Mesothelial cell of epicardium (in vitro differentiated cells): ENCODE results near the gene SHISA6. TPM values are rescaled to one million over a fixed set of nuclear protein-coding genes. Genes with fewer than 3 reads are reported as not detected.

ENCODE experiments used
- DNase-seq, 2 experiments: peaks; one replicate each; pipeline ENCODE4 v3.0.0; 2021; ENCODE audit warnings: low spot score in 2 of 2; ENCODE audit not compliant: unreplicated experiment in 2 of 2
- H3K27ac Mint-ChIP-seq: 2 replicates; pipeline ENCODE4 v1.8.0; 2021; ENCODE audit warnings: mixed read lengths
- H3K27me3 Mint-ChIP-seq: 2 replicates; pipeline ENCODE4 v1.8.0; 2021; ENCODE audit warnings: low read depth, mixed read lengths
- H3K36me3 Mint-ChIP-seq: 2 replicates; pipeline ENCODE4 v1.8.0; 2021; ENCODE audit warnings: mixed read lengths
- H3K4me1 Mint-ChIP-seq: 2 replicates; pipeline ENCODE4 v1.8.0; 2021; ENCODE audit warnings: mixed read lengths
- H3K4me3 Mint-ChIP-seq: 2 replicates; pipeline ENCODE4 v1.8.0; 2021; ENCODE audit warnings: mild to moderate bottlenecking, moderate library complexity, mixed read lengths
- H3K9me3 Mint-ChIP-seq: 2 replicates; pipeline ENCODE4 v1.8.0; 2021; ENCODE audit warnings: mixed read lengths
- CTCF ChIP-seq: fragments of 200-600 bp; sonication (generic); IDR thresholded peaks from one replicate; pipeline ENCODE4 v1.5.0; 2021; ENCODE audit warnings: antibody characterized with exemption; ENCODE audit not compliant: unreplicated experiment
- total RNA-seq: library from RNA; stranded (reverse); gene quantifications from 3 replicates; pipeline ENCODE4 v1.2.1, GENCODE V29; 2021

The SHISA6 gene
- total RNA-seq, 1 donor from 2014 or later = not detected

GRCh38 chr17:11555530-11555929 lies 314.5 kb downstream of the SHISA6 start:
- H3K27me3 Mint-ChIP-seq = peaks cover 21% of the 10 kb centered on the region
- H3K4me1 Mint-ChIP-seq = no peaks in the 10 kb centered on the region
- no peaks in the 10 kb centered on the region for H3K36me3 Mint-ChIP-seq
- DNase-seq = no peak
- TF ChIP-seq CTCF = no peak
- no peak overlapping the region for H3K27ac Mint-ChIP-seq
- H3K4me3 Mint-ChIP-seq = no peak overlapping the region
- no peaks in the 10 kb centered on the region for H3K9me3 Mint-ChIP-seq

GRCh38 chr17:11557727-11558452 lies 316.9 kb downstream of the SHISA6 start:
- H3K9me3 Mint-ChIP-seq = no peaks in the 10 kb centered on the region
- DNase-seq = no peak
- no peaks in the 10 kb centered on the region for H3K36me3 Mint-ChIP-seq
- H3K4me3 Mint-ChIP-seq = no peak overlapping the region
- peaks cover 20% of the 10 kb centered on the region for H3K27me3 Mint-ChIP-seq
- no peak overlapping the region for H3K27ac Mint-ChIP-seq
- H3K4me1 Mint-ChIP-seq = no peaks in the 10 kb centered on the region
- TF ChIP-seq CTCF = no peak

- H3K36me3 Mint-ChIP-seq = no peaks in the 10 kb centered on the region
- no peak for TF ChIP-seq CTCF
- DNase-seq = no peak
- H3K4me1 Mint-ChIP-seq = no peaks in the 10 kb centered on the region
- peaks cover 15% of the 10 kb centered on the region for H3K27me3 Mint-ChIP-seq
- no peak overlapping the region for H3K4me3 Mint-ChIP-seq
- no peak overlapping the region for H3K27ac Mint-ChIP-seq
- H3K9me3 Mint-ChIP-seq = no peaks in the 10 kb centered on the region
Observed at GRCh38 chr17:11558681-11559234, 317.7 kb downstream of the SHISA6 start.

- no peak for DNase-seq
- TF ChIP-seq CTCF = no peak
- Mint-ChIP-seq H3K27ac (no peak overlapping the region), H3K4me1 (no peaks in the 10 kb centered on the region), H3K36me3 (no peaks in the 10 kb centered on the region), H3K4me3 (no peak overlapping the region), H3K27me3 (peaks cover 13% of the 10 kb centered on the region), H3K9me3 (no peaks in the 10 kb centered on the region)
Observed at GRCh38 chr17:11559601-11560000, 318.6 kb downstream of the SHISA6 start.

GRCh38 chr17:11561281-11561680 lies 320.3 kb downstream of the SHISA6 start:
- Mint-ChIP-seq H3K27me3 (peaks cover 12% of the 10 kb centered on the region), H3K27ac (no peak overlapping the region), H3K36me3 (no peaks in the 10 kb centered on the region), H3K4me1 (no peaks in the 10 kb centered on the region), H3K4me3 (no peak overlapping the region), H3K9me3 (no peaks in the 10 kb centered on the region)
- TF ChIP-seq CTCF = no peak
- no peak for DNase-seq
